ENCODE results near the gene DLG4.
A peak's percentile ranks its signal among the peaks of the same experiment; 100 is the strongest.

- TF ChIP-seq CTCF (IDR thresholded peaks at IDR 0.05 in 8 of 11, conservative IDR thresholded peaks at IDR 0.05 in 3 of 11): no peak
- TF ChIP-seq POLR2A (IDR thresholded peaks at IDR 0.05): no peak
- TF ChIP-seq POLR2AphosphoS5 (IDR thresholded peaks at IDR 0.05): peak; percentile 3 to 56 (median 26)
Observed at GRCh38 chr17:7226721-7227710, 7.4 kb upstream of the DLG4 start.
